NCI-H748 (cell line): ENCODE data around the gene CAPN5.

Source experiments
- DNase-seq: peaks from one replicate; lab custom pipeline; 2025; ENCODE audit not compliant: unreplicated experiment; lab: John Stamatoyannopoulos, UW

Gene CAPN5

DNA sequence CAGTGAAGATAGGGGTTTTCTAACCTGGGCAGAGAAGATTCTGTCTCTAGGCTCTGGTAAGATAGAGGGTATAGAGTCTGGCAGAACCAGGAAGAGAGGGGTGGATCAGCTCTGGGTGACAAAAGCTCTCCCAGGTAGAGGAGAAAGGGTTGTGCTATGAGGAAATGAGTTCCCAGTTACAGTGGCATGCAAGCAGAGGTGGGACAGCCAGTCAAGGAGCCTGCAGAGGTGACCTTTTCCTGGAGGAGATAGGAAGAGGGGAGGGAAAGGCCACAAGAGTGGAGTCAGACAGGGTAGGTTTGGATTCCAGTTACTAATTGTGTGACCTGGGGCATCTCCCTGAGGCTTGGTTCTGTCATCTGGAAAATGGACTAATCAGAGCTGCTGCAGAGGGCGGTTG, 3.4 kb upstream of the CAPN5 start:
- no peak for DNase-seq

DNA sequence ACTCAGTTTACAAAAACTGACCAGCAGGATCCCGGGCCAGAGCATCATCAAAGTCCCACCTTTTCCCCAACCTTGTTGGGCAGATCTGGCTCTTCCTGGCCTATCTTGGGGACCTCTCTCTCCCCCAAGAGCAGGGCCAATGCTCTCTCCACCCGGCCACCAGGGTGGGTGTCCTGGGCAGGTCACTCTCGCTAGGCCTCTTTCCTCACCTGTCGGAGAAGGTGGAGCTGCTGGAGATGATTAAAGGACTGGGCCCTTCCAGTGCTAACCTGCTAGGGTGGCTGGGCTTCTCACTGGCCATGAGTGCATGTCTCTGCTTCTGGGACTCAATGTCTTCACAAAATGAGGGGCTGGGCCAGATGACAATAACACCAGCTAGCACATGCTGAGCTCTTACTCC, 2.9 kb upstream of the CAPN5 start:
- no peak for DNase-seq

DNA sequence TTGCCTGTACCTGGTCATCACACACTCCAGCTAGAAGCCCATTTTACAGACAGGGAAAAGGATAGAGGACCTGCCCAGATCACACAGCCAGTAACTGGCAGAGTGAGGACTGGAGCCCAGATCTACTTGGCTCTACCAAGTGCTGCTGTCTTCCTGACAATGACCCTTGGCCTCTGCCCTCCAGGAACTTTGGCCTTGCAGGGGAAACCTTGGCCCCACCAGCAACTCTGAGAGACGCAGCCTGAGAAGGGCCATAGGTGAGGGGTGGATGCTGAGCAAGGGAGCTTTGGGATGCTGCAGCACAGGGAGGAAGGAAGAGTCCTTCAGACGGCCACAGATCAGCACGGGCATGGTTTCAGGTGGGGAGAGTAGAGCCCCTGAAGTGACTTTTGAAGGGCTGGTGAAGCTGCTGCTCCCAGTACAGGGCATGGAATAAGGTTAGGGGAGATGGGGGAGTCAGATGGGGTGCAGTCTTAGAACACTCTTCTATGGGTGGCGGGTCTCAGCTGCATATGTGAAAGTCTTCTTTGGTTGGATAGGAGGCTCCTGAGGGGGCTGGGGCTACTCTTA, 2.0 kb upstream of the CAPN5 start:
- DNase-seq, result no peak

DNA sequence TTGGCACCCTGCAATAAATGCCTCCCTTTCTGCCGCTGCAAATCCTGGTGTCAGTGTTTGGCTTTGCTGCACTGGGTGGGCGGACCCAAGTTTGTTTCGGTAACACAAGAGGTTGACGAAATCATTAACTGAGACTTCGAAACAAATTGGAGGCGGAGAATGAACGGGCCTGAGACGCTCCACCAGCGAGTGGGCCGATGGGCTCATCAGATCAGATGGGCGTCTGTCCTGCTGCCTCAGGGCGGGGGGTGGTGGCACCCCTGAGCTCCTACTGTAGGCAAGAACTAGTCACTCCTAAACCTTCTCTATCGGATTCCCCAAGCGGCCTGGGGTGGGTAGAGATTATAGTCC, 918 bp upstream of the CAPN5 start:
- no peak for DNase-seq

DNA sequence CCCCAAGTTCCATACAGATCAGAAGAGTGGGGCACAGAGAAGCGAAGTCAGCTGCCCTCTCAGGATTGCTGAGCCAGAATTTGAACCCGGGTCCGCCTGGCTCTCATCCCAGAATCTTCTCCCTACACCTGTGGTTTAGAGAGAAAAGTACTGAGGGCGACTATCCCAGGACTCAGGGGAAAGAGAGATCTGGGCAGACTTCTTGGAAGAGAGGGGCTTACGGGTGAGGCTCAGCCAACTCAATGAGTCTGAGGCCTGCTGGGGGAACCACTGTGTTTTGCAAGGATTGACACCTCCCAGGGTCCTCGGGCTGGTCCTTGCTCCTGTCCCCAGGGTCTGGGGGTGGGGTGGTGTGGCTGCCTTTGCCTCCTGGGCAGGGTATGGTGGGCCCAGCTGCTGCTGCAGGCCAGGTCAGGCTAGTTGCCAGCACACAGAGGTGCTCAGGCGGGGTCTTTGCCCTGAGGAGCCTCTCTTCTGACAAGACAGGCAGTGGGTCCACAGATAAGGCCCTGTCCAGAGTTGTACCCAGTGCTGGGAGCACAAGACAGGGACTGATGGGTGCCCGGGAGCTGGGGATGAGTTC, 1.2 kb downstream of the CAPN5 start:
- DNase-seq, result no peak

DNA sequence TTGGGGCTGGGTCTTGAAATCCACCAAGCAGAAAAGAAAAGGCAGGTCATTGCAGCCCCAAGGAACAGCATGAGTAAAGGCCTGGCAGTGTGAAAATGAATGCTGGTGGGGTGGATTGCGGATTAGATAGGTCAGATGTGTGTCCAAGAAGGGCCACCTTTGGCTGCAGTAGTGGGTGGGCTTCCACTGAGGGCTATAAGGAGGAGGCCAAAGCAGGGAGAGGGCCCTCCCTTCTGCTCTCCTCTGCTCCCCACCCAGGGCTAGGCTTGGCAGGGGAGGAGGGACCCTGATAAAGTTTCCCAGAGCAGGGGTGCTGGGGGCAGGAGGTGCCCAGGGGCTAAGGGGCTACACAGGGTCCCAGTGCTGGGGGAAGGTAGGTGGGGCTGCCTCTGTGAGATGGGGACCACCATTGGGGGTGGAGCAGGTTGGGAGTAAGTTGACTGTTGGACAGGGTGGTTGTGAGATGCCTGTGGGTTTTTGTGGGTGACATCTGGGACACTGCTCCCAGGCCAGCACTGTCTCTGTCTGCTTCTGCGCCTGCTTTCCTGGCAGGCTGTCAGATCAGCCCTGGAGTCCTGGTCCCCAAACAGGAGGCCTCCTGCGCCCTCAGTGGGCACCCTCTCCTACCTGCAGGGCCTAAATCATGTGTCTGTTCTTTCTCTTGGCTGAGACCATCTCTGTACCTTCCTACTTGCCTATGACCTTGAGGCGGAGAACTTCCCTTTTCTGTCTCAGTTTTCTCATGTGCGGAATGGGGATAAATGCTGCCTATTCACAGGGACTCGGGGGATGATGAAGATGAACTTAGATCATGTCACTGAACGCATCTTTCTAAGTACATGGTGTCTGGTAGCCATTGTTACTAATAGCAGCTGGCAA, 1.9 kb downstream of the CAPN5 start:
- DNase-seq, result no peak

DNA sequence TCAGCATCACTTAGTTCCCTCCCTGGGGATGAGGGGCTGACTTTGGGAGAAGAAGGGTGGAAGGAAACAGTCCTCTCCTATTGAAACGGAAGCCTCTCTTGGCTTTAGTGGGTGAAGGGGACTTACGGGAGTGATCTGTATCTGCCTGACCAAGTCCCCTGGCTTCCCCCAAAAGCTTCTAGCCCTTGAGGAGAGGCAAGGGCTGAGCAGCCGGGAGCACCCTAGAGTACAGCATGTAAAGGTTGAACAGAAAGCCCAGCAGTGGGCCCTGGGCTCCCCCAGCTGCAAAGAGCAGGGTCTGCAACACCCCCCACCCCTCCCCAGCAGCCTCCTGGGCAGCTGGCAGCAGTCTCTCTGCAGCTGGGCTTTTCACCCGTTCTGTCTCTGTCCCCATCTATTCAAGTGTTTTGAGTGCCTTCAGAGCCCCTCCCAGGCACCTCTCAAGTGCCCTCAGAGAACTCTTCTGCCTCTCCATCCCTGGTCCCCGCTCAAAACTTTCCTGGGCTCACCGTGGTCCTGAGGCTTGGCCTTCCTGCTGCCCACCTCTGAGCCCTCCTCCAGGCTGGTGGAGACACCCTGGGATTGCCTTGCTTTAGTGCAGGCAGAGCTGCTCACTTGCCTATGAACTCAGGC, 2.7 kb downstream of the CAPN5 start:
- DNase-seq, result no peak

DNA sequence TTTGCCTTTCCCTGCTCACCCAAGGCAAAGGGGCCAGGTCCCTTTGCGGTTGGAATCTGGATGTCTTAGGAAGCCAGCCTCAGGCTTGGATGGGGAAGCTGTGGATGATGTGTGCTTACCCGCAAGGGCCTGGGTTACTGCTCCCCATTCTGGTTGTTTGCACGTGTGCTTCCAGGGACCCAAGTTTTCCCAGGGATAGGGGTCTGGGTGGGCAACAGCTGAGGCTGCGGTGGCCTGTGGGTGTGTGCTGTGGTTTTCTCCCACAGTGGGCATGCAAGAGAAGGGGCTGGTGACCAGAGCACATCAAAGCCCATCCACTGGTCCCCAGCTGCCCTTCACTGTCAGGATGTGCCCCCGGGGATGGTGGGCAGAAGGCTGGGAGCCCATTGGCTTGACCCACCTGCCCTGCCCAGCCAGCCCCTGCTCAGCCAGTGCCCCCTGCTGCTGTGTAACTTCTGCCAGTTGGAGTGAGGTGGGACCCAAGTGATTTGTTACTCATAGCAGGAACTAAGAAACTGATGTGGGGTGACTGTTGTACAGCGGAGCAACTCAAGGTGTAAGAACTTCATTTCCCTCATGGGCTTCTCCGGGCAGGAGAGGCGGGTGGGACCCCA, 3.3 kb downstream of the CAPN5 start:
- no peak for DNase-seq

DNA sequence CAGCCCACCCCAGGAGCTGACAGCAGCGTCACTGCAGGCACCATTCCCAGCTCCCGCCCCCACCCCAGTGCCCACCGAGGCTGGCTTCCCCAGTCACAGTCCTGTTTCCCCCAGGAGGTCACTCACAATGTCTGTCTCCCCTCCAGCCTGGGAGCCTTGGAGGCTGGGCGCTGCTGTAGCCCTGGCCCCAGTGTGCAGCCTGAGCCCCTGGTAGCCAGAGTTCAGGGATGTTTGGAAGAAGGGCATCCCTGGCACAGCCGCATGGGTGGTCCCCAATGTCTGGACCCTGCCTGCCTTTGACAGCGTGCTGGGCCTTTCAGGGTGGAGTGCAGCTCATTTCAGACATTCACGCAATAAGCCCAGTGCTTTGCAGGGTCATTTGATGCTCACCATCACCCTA, 4.3 kb downstream of the CAPN5 start:
- no peak for DNase-seq

DNA sequence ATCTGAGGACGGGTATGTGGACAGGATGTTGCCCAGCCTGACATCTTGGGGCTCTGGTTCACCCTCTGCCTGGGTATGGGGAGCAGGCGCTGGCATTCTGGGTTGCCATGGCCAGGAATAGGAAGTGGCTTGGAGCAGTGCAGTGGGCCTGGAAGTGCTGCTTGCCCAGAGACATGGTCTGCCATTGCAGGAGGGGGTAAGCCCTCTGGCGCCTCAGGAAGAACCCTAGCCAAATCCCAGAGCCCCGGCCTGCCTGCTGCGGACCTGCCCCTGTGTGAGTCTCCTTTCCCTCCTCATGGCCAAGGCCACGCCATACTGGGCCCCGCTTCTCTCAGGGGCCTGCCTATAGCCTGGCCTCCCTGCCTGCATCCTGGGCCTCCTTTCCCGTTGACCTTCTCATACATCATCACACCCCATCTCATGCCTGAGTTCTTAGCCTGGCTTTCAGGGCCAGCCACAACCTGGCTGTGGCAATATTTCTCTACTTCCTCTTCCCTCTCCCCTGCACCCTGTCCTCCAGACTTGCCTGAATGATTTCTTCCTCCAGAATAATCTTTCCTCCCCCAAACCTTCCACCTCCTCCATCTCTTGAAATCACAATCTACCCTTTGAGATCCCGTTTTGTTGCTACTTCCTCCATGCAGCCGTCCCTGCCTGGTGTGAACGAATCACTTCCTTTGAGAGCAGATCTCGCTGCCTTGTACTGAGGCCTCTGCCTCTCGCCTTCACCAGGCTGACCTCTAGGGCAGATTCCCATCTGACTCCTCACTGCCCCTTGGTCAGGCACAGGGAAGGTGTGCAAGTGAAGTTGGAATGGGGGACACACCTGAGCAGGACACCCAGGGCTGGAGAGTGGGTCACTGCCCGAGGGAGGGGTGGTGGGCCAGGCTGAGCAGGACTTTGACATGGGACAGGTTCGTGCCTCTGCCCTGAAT, 5.2 kb downstream of the CAPN5 start:
- no peak for DNase-seq

DNA sequence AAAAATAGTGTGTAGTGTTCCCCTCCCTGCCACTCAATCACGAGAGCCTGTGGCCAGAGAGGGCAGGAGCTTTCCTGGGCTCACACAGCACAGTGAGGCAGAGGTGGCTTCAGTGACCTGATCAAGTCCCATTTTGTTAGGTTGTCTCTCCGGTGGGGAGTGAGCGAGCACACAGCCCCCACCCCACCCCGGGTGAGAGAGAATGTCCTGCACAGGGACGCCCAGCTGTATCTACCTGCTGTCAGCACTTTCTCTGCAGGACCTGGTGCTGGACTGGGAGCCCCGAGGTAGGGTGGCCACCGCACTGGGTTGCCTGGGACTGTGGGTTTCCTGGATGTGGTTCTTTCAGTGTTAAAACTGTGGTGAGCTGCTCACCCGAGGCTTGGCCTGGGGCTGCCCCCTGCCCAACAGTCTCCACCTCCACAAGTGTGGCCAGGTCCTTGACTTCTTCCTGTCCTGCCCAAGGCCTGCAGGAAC, 6.1 kb downstream of the CAPN5 start:
- no peak for DNase-seq

DNA sequence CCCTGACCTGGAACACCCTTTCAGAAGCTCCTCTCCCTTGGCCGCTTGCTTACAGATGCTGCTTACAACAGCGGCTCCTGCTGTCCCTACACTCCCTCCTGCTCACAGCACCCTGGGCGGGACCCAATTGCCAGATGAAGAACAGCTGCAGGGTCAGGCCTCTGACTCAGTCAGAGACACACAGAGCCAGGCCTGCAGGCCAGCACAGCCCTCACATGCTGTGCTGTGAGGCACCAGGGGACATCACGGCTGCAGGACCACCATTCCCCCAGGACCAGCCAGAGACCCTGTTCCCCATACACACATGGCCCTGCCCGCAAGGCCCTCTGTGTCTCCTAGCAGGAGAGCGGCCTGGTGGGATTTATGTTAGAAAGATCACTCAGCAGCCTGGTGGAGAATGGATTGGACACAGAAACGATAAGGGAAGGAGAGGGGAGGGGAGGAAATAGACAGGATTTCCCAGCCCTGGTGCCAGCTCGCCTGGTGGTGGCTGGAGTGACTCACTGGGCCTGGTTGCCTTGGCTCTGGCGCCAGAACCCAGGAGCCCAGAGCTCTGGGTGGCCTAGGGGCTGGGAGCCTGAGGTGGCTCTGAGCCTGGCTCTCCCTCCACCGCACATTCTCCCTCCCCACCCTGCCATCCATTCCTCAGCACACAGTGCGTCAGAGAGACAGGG, 6.7 kb downstream of the CAPN5 start:
- no peak for DNase-seq

DNA sequence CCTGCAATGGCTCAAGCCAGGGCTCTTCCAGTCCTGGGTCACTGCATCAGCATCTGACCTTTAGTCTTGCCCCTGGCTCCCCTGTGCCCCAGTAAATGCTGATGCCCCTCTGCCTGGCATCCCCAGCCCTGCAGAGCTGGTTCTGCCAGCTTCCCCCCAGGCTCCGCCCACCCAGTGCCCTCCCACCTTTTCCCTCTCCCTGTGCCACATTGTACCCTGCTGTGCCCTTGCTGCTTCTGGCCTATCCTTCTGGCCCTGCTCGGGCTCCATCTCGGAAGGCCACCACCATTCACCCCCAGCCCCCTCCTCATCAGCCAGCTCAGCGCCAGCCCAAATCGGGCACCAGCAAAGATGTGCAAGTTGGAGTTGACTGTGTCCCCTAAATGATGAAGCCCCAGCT, 7.4 kb downstream of the CAPN5 start:
- no peak for DNase-seq

DNA sequence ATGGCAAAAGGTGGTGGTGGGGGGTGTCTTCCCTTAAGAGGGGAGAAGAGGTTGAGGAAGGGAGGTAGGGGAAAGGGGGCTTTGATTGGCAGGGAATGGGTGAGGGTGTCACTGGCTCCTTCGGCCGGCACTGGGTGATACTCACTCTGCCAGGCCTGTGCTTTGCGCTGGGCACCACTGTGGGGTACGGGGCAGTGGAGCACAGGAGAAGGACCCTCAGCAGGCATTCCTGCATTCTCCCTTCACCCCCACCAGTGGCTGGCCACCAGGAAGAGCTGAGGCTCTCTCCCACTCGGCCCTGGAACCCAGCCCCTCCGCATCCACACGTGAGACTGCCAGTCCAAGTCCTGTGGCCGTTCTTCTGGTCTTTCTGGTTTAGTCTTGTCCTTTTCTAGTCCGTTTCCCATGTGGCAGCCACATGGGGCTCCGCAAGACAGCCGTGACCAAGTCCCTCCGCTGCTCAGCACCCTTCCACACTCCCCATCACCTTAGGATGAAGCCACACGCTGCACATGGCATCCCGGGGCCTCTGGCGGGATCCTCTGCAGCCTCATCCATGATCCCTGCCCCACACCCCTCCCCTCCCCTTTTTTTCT, 8.0 kb downstream of the CAPN5 start:
- DNase-seq, result no peak

DNA sequence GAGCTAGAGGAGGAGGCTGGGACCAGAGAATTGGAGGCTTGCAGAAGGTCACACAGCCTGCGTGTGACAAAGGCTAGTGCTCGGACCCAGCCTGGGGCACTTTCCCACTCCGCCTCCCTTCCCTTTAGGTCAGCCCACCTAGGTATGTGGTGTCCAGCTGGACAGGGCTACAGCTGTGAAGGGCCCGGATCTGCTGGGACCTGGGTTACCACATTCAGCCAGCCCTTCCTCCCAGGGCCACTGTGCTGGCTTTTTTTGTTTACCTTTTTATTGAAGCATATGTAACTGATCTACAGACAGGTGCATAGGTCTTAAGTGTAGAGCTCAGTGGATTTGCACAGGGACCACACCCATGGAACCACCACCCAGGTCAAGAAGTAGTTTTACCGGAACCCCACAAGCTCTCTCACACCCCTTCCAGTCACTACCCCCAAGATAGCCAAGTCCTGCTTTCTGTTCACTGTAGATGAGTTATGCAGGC, 8.7 kb downstream of the CAPN5 start:
- DNase-seq, result peak; percentile 59

DNA sequence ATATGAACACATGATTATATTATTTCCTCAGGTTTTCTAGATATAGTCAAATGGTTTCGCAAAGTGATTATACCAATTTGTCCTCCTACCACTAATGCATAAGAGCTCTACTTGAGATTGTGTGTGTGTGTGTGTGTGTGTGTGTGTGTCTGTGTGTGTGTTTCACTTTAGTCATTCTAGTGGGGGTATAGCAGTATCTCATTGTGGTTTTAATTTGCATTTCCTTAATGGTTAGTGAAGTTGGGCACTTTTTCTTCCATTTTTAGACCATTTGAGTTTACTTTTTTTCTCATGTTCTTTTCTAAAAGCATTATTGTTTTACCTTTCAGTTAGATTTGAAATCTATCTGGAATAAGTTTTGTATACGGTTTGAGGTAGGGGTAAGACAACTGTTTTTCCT, 12.9 kb downstream of the CAPN5 start:
- no peak for DNase-seq

DNA sequence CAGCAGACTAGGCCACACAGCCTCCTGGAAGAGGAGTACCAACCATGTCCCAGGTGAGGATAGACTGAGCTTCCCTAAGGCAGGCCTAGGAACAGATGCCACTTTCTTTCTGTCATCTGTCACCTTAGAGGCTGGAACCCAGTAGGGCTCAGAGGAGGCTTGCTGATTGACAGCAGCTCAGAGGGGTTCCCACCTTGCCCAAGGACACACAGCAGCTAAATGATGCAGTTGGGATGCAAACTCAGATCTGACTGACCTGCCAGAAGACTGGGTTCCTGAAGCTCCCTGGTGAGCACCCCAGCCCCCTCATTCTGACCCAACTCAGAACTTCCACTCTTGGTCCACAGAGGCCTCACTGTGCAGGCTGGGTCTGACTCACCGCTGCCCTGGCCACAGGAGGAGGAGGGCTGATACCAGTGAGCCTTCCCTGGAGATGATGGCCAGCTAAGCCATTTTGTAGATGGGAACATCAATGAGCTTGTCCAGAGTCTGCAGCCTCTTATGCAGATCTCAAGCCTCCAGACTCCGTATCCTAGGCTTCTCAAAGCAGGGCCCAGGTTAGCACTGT, 14.0 kb downstream of the CAPN5 start:
- DNase-seq, result no peak

DNA sequence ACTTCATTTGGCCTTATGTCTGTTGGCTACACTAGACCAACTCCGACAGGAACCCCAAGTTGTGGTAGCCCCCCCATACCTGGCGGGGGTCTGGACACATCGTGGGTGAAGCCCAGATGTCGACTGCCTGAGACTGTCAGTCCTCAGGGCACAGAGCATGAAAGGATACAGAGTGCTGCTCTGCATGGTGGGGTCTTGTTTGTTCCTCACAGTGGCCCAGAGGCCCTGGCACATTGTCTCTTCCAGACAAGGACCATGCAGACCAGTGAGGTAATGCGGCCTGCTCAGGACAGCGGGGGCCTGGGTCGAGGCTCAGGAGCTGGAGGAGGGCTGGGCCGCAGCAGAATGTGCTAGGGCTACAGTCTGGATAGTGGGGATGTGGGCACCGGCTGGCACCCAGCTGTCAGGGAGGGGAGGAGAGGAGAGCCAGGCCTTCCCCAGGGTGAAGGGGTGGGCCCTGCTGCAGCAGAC, 14.6 kb downstream of the CAPN5 start:
- no peak for DNase-seq
